Stimulated activated effector memory CD8-positive, alpha-beta T cell treated with anti-CD3 and anti-CD28 coated beads, Interleukin-12 subunit alpha, Interleukin-12 subunit beta, amount 100 ng/mL, for 72 hours (primary cell): ENCODE results near the gene ZBP1.

Experiments used
- ATAC-seq: fragments of 150-1000 bp; cut with Tn5 transposase; 2 replicates; pipeline ENCODE4 v1.10.0; 2021
- DNase-seq, 2 donors: peaks; one replicate each; pipeline ENCODE4 v3.0.0; 2021 to 2022; ENCODE audit warnings: low spot score in 2 of 2
- H3K27ac Mint-ChIP-seq: one replicate; pipeline ENCODE4 v1.8.0; 2022; ENCODE audit warnings: mild to moderate bottlenecking, mixed read lengths
- H3K36me3 Mint-ChIP-seq: one replicate; pipeline ENCODE4 v1.8.0; 2022; ENCODE audit warnings: mild to moderate bottlenecking, mixed read lengths
- H3K4me1 Mint-ChIP-seq: one replicate; pipeline ENCODE4 v1.8.0; 2022; ENCODE audit warnings: mixed read lengths
- H3K4me3 Mint-ChIP-seq: one replicate; pipeline ENCODE4 v1.8.0; 2022; ENCODE audit warnings: mild to moderate bottlenecking, mixed read lengths
- H3K9me3 Mint-ChIP-seq: one replicate; pipeline ENCODE4 v1.8.0; 2022; ENCODE audit warnings: mixed read lengths

The ZBP1 gene

GRCh38 chr20:57562541-57563465 lies 57.4 kb downstream of the ZBP1 start:
- ATAC-seq = no peak
- Mint-ChIP-seq H3K9me3 (no peaks in the 10 kb centered on the region), H3K27ac (no peak overlapping the region), H3K36me3 (peaks cover 5% of the 10 kb centered on the region), H3K4me1 (no peaks in the 10 kb centered on the region), H3K4me3 (no peak overlapping the region)
- DNase-seq = no peak

- peak; percentile 19 for ATAC-seq
- Mint-ChIP-seq H3K4me3 (no peak overlapping the region), H3K36me3 (peaks cover 5% of the 10 kb centered on the region), H3K27ac (no peak overlapping the region), H3K4me1 (no peaks in the 10 kb centered on the region), H3K9me3 (no peaks in the 10 kb centered on the region)
- no peak for DNase-seq
Measured at GRCh38 chr20:57561356-57562279, 58.6 kb downstream of the ZBP1 start.

- ATAC-seq (no peak), DNase-seq (no peak)
- no peaks in the 10 kb centered on the region for H3K9me3 Mint-ChIP-seq
- H3K36me3 Mint-ChIP-seq = no peaks in the 10 kb centered on the region
- H3K27ac Mint-ChIP-seq = no peak within 1 kb of the TSS
- H3K4me3 Mint-ChIP-seq = no peak within 1 kb of the TSS
- H3K4me1 Mint-ChIP-seq = no peaks in the 10 kb centered on the region
Measured at GRCh38 chr20:57560554-57561355, 59.5 kb downstream of the ZBP1 start, which contains the start of gene PCK1. Gene PCK1, plus strand, starts transcription at chr20:57561110. Its CDS starts 302 bp downstream, at chr20:57561412.

GRCh38 chr20:57559658-57560553 lies 60.3 kb downstream of the ZBP1 start:
- Mint-ChIP-seq H3K4me1 (no peaks in the 10 kb centered on the region), H3K27ac (no peak overlapping the region), H3K4me3 (no peak overlapping the region), H3K9me3 (no peaks in the 10 kb centered on the region), H3K36me3 (no peaks in the 10 kb centered on the region)
- DNase-seq (no peak), ATAC-seq (no peak)

GRCh38 chr20:57559289-57559634 lies 61.0 kb downstream of the ZBP1 start:
- Mint-ChIP-seq H3K4me1 (no peaks in the 10 kb centered on the region), H3K9me3 (no peaks in the 10 kb centered on the region), H3K27ac (no peak overlapping the region), H3K4me3 (no peak overlapping the region), H3K36me3 (no peaks in the 10 kb centered on the region)
- no peak for ATAC-seq
- DNase-seq = no peak

GRCh38 chr20:57558614-57559288 lies 61.5 kb downstream of the ZBP1 start:
- DNase-seq = no peak
- no peak for ATAC-seq
- no peak overlapping the region for H3K4me3 Mint-ChIP-seq
- no peaks in the 10 kb centered on the region for H3K36me3 Mint-ChIP-seq
- no peak overlapping the region for H3K27ac Mint-ChIP-seq
- no peaks in the 10 kb centered on the region for H3K9me3 Mint-ChIP-seq
- H3K4me1 Mint-ChIP-seq = no peaks in the 10 kb centered on the region

GRCh38 chr20:57557926-57558613 lies 62.2 kb downstream of the ZBP1 start:
- no peaks in the 10 kb centered on the region for H3K9me3 Mint-ChIP-seq
- no peaks in the 10 kb centered on the region for H3K4me1 Mint-ChIP-seq
- DNase-seq = no peak
- no peak for ATAC-seq
- H3K27ac Mint-ChIP-seq = no peak overlapping the region
- H3K36me3 Mint-ChIP-seq = no peaks in the 10 kb centered on the region
- H3K4me3 Mint-ChIP-seq = no peak overlapping the region

- H3K4me1 Mint-ChIP-seq = no peaks in the 10 kb centered on the region
- ATAC-seq (no peak), DNase-seq (no peak)
- no peaks in the 10 kb centered on the region for H3K36me3 Mint-ChIP-seq
- no peak overlapping the region for H3K4me3 Mint-ChIP-seq
- no peak overlapping the region for H3K27ac Mint-ChIP-seq
- no peaks in the 10 kb centered on the region for H3K9me3 Mint-ChIP-seq
Measured at GRCh38 chr20:57556980-57557274, 63.3 kb downstream of the ZBP1 start.

- no peaks in the 10 kb centered on the region for H3K4me1 Mint-ChIP-seq
- ATAC-seq = no peak
- DNase-seq = no peak
- H3K27ac Mint-ChIP-seq = no peak overlapping the region
- H3K4me3 Mint-ChIP-seq = no peak overlapping the region
- H3K36me3 Mint-ChIP-seq = no peaks in the 10 kb centered on the region
- H3K9me3 Mint-ChIP-seq = no peaks in the 10 kb centered on the region
Measured at GRCh38 chr20:57555457-57556184, 64.6 kb downstream of the ZBP1 start.
